GM15510 (cell line): Measurements from ENCODE around the gene KY.

Experiments
- POLR2A ChIP-seq: IDR thresholded peaks from 3 replicates; pipeline ENCODE4 v1.6.1; 2011; ENCODE audit warnings: borderline replicate concordance; ENCODE audit not compliant: insufficient read length; ENCODE audit errors: extremely low read depth

Gene KY

GRCh38 chr3:134650431-134651346, at the start of gene KY:
Gene KY, minus strand, starts transcription at chr3:134651022. Its CDS starts 62 bp downstream, at chr3:134650960.
- TF ChIP-seq POLR2A, result no peak

GRCh38 chr3:134699721-134700120, 48.9 kb upstream of the KY start:
- TF ChIP-seq POLR2A, result no peak

- TF ChIP-seq POLR2A, result no peak
Observed at GRCh38 chr3:134699141-134699711, 48.4 kb upstream of the KY start.

- TF ChIP-seq POLR2A, result no peak
Observed at GRCh38 chr3:134697830-134698689, 47.2 kb upstream of the KY start.

GRCh38 chr3:134696155-134696554, 45.3 kb upstream of the KY start:
- TF ChIP-seq POLR2A, result no peak

GRCh38 chr3:134694946-134695543, 44.2 kb upstream of the KY start:
- no peak for TF ChIP-seq POLR2A

- TF ChIP-seq POLR2A, result no peak
Observed at GRCh38 chr3:134694466-134694865, 43.6 kb upstream of the KY start.

GRCh38 chr3:134693804-134694203, 43.0 kb upstream of the KY start:
- TF ChIP-seq POLR2A, result no peak

GRCh38 chr3:134693226-134693625, 42.4 kb upstream of the KY start:
- TF ChIP-seq POLR2A, result no peak

- TF ChIP-seq POLR2A, result no peak
Observed at GRCh38 chr3:134690226-134690625, 39.4 kb upstream of the KY start.

GRCh38 chr3:134687642-134688041, 36.8 kb upstream of the KY start:
- TF ChIP-seq POLR2A, result no peak

- no peak for TF ChIP-seq POLR2A
Observed at GRCh38 chr3:134685929-134686802, 35.3 kb upstream of the KY start.

GRCh38 chr3:134682196-134682880, 31.5 kb upstream of the KY start:
- no peak for TF ChIP-seq POLR2A

GRCh38 chr3:134681522-134681900, 30.7 kb upstream of the KY start:
- no peak for TF ChIP-seq POLR2A
